ENCODE results near the gene CDH26.

Gene CDH26

GRCh38 chr20:59988141-59988540 lies 29.9 kb downstream of the CDH26 start:
- TF ChIP-seq CTCF (IDR thresholded peaks at IDR 0.05; ENCODE audit: low read depth, low read length), result no peak
- DNase-seq (ENCODE audit: low read depth in 2 of 2), result peak in 1 of 2 donors; percentile 41
- H3K4me3 ChIP-seq (replicated peaks in 1 of 2; ENCODE audit: low read depth in 2 of 2, low read length in 2 of 2), result no peak overlapping the region

GRCh38 chr20:59992526-59993084 lies 34.4 kb downstream of the CDH26 start:
- DNase-seq (ENCODE audit: low read depth in 2 of 2), result peak in 1 of 2 donors; percentile 22
- no peak for TF ChIP-seq CTCF (IDR thresholded peaks at IDR 0.05; ENCODE audit: low read depth, low read length)
- no peak overlapping the region for H3K4me3 ChIP-seq (replicated peaks in 1 of 2; ENCODE audit: low read depth in 2 of 2, low read length in 2 of 2)

DNA sequence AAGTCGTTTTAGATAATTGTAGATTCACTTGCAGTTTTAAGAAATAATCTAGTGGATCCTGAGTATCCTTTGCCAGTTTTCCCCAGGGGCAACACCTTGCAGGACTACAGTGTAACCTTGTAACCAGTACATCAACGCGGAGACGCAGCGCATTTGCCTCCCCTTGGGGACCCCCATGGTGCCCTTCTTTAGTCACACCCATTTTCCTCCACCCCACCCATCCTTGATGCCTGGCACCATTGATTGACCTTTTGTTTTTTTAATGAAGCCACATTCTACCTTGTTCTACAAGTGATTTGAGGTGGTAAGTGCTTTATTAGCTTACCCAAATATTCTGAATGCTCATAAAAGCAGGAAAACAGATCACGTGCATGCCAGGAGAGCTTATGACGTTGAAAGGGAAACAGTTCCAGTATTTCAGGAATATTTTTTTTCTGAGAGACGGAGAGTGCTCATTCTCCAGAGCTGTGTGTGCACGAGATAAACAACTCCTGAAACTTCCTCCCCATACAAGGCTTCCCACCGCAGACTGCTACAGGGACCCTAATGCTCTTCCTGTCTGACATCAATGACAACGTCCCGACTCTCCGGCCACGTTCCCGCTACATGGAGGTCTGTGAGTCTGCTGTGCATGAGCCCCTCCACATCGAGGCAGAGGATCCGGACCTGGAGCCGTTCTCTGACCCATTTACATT lies 35.7 kb downstream of the CDH26 start:
- TF ChIP-seq CTCF (IDR thresholded peaks at IDR 0.05; ENCODE audit: low read depth, low read length), result no peak
- no peak overlapping the region for H3K4me3 ChIP-seq (replicated peaks in 1 of 2; ENCODE audit: low read depth in 2 of 2, low read length in 2 of 2)
- DNase-seq (ENCODE audit: low read depth in 2 of 2), result no peak

- no peak for TF ChIP-seq CTCF (IDR thresholded peaks at IDR 0.05; ENCODE audit: low read depth, low read length)
- DNase-seq (ENCODE audit: low read depth in 2 of 2), result peak; percentile 1 to 15
- H3K4me3 ChIP-seq (replicated peaks in 1 of 2; ENCODE audit: low read depth in 2 of 2, low read length in 2 of 2), result no peak overlapping the region
These were observed 36.5 kb downstream of the CDH26 start for GRCh38 chr20:59994697-59995122.

DNA sequence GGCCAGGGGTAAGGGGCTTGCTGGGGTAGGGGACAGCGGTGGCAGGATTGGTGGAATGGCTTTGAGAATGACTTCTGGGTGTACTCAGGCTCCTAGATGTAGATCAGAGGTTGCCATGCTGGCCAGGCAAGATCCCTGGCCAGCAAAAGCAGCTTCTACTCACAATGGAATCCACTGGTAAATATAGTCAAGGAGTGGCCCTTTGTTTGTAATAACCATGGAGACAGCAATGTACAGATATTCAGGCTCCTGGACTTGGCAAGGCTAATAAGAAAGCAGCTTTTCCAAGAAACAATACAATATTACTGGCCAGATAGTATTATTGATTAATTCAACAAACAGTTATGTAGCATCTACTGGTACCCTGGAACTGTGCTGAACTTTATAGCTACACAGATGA lies 37.9 kb downstream of the CDH26 start:
- H3K4me3 ChIP-seq (replicated peaks in 1 of 2; ENCODE audit: low read depth in 2 of 2, low read length in 2 of 2), result no peak overlapping the region

DNA sequence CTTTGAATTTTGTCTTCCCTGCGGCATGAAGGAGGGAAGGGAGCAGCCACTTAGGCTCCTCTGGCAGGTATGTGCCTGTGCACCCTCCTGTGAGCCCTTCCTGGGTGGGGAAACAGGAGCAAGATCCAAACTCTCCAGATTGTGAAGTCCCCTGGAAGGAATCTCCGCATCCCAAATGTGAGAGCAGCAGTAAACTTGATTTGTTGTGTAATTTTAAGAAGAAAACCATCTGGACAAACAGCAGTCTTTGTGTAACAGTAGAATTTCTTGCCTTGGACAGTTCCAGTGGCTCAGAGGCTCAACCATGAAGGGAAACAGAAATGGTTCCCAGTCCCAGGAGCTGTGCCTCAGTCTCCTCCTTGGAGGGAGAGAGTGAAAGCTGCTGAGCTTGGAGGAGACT lies 39.7 kb downstream of the CDH26 start:
- TF ChIP-seq CTCF (IDR thresholded peaks at IDR 0.05; ENCODE audit: low read depth, low read length), result no peak
- no peak overlapping the region for H3K4me3 ChIP-seq (replicated peaks in 1 of 2; ENCODE audit: low read depth in 2 of 2, low read length in 2 of 2)
- DNase-seq (ENCODE audit: low read depth in 2 of 2), result no peak

More for the DNA sequence above, 37.9 kb downstream of the CDH26 start:
- TF ChIP-seq CTCF (IDR thresholded peaks at IDR 0.05; ENCODE audit: low read depth, low read length), result no peak
- no peak for DNase-seq (ENCODE audit: low read depth in 2 of 2)
